ENCODE measurements around the gene ZBTB16. TPM values are rescaled to one million over a fixed set of nuclear protein-coding genes. Genes with fewer than 3 reads are reported as not detected.

Gene ZBTB16
- total RNA-seq, 1 experiment from 2014 or later = 0.21 TPM

DNA sequence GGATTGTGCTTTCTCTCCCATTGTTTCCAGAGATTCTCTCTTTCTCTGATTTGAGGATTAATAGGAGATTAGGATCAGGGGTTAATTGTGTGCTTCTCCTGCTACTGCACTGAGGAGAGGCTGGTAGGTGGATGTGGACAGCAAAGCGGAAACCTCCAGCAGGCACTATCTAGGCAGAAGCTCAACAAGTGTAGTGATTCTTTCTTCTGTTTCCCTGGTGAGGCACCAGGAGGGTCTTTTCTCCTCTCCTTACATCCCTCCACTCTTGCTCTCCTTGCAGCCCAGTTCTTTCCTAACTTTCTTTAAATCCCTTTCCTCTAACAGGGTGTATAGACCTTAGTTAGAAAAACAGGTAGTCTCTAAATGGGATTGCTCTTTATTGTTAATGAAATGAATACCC is 1.9 kb upstream of the ZBTB16 start:
- Histone ChIP-seq H3K27ac (ENCODE audit: low read length) (no peak overlapping the region), H3K36me3 (ENCODE audit: control insufficient read depth, insufficient read depth, low read length) (no peaks in the 10 kb centered on the region), H3K4me3 (ENCODE audit: low read depth in 2 of 2, low read length in 2 of 2) (no peak overlapping the region), H3K4me1 (ENCODE audit: control insufficient read depth, insufficient read depth, low read length) (no peaks in the 10 kb centered on the region), H3K9me3 (ENCODE audit: control insufficient read depth, insufficient read depth, low read depth, low read length) (no peaks in the 10 kb centered on the region), H3K27me3 (ENCODE audit: control insufficient read depth, insufficient read depth, low read length) (peaks cover 36% of the 10 kb centered on the region)
- no TSS peak for BruUV-seq (replicated peaks)
- intact Hi-C loops (cut with micrococcal nuclease; ENCODE audit: unreplicated experiment) = no loop called here
- no peak for DNase-seq (ENCODE audit: low read depth, low spot score)
- no peak for TF ChIP-seq SIN3A (IDR thresholded peaks at IDR 0.05; ENCODE audit: borderline replicate concordance, insufficient read depth, low read depth, low read length)
- TF ChIP-seq, protein P1, sequence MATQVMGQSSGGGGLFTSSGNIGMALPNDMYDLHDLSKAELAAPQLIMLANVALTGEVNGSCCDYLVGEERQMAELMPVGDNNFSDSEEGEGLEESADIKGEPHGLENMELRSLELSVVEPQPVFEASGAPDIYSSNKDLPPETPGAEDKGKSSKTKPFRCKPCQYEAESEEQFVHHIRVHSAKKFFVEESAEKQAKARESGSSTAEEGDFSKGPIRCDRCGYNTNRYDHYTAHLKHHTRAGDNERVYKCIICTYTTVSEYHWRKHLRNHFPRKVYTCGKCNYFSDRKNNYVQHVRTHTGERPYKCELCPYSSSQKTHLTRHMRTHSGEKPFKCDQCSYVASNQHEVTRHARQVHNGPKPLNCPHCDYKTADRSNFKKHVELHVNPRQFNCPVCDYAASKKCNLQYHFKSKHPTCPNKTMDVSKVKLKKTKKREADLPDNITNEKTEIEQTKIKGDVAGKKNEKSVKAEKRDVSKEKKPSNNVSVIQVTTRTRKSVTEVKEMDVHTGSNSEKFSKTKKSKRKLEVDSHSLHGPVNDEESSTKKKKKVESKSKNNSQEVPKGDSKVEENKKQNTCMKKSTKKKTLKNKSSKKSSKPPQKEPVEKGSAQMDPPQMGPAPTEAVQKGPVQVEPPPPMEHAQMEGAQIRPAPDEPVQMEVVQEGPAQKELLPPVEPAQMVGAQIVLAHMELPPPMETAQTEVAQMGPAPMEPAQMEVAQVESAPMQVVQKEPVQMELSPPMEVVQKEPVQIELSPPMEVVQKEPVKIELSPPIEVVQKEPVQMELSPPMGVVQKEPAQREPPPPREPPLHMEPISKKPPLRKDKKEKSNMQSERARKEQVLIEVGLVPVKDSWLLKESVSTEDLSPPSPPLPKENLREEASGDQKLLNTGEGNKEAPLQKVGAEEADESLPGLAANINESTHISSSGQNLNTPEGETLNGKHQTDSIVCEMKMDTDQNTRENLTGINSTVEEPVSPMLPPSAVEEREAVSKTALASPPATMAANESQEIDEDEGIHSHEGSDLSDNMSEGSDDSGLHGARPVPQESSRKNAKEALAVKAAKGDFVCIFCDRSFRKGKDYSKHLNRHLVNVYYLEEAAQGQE (IDR thresholded peaks at IDR 0.05; ENCODE audit: insufficient read depth in 1 of 2, low read depth in 2 of 2, low read length in 1 of 2) = no peak
- no peak for TF ChIP-seq TCF7L2 (IDR thresholded peaks at IDR 0.05; ENCODE audit: low read depth, low read length)
- TF ChIP-seq, protein P2, sequence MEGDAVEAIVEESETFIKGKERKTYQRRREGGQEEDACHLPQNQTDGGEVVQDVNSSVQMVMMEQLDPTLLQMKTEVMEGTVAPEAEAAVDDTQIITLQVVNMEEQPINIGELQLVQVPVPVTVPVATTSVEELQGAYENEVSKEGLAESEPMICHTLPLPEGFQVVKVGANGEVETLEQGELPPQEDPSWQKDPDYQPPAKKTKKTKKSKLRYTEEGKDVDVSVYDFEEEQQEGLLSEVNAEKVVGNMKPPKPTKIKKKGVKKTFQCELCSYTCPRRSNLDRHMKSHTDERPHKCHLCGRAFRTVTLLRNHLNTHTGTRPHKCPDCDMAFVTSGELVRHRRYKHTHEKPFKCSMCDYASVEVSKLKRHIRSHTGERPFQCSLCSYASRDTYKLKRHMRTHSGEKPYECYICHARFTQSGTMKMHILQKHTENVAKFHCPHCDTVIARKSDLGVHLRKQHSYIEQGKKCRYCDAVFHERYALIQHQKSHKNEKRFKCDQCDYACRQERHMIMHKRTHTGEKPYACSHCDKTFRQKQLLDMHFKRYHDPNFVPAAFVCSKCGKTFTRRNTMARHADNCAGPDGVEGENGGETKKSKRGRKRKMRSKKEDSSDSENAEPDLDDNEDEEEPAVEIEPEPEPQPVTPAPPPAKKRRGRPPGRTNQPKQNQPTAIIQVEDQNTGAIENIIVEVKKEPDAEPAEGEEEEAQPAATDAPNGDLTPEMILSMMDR (IDR thresholded peaks at IDR 0.05) = no peak
- no peak for TF ChIP-seq POLR2AphosphoS5 (IDR thresholded peaks at IDR 0.05; ENCODE audit: low read depth, low read length)
- POLR2A ChIA-PET = no interaction called here
- ATAC-seq = no peak
- CTCF ChIA-PET = no interaction called here
- in situ Hi-C loops (cut with HindIII; ENCODE audit: low pct_unique_long_range_greater_than_20kb, low sequenced_read_pairs) = no loop called here

DNA sequence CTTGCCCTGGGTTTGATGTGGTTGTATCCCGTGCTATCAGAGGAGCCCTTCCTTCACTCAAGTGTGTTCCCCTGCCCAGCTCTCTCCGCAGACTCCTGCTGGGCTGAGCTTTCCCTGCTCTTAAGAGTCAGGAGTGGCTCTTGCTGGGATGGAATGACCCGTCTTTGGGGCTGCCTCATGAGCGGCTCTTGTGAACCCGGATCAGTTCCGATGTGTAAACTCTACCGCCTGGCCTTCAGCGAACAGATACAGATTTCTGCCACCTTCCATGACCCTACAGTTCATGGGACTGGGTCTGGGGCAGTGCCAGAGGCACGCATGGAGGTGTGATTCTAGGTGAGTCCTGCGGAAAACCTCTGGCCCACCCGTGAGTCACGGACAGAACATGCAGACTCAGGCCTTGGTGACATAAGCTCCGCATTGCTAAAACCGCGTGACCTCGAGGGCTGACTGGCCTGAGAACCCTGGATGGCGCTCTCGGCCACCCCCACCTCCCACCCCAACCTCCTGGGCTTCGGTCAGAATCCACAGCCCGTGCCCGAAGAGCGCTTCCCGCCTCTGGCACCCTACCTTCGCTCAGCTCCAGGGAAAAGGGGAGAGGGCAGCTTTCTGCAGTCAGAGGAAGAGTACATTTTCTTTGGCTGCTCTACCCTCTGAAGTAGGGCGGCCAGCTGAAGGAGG is 1.3 kb upstream of the ZBTB16 start:
- Histone ChIP-seq H3K27me3 (ENCODE audit: control insufficient read depth, insufficient read depth, low read length) (peaks cover 40% of the 10 kb centered on the region), H3K4me3 (ENCODE audit: low read depth in 2 of 2, low read length in 2 of 2) (no peak overlapping the region), H3K4me1 (ENCODE audit: control insufficient read depth, insufficient read depth, low read length) (no peaks in the 10 kb centered on the region), H3K36me3 (ENCODE audit: control insufficient read depth, insufficient read depth, low read length) (no peaks in the 10 kb centered on the region), H3K9me3 (ENCODE audit: control insufficient read depth, insufficient read depth, low read depth, low read length) (no peaks in the 10 kb centered on the region), H3K27ac (ENCODE audit: low read length) (no peak overlapping the region)
- intact Hi-C loops (cut with micrococcal nuclease; ENCODE audit: unreplicated experiment) (no loop called here), in situ Hi-C loops (cut with HindIII; ENCODE audit: low pct_unique_long_range_greater_than_20kb, low sequenced_read_pairs) (no loop called here)
- ChIA-PET CTCF (no interaction called here), POLR2A (interaction anchor here (0.7 kb wide), 1 partner anchor 163 kb away, joined by 6 read pairs; no protein-coding TSS in a partner anchor)
- DNase-seq (ENCODE audit: low read depth, low spot score) (no peak), ATAC-seq (no peak)
- no TSS peak for BruUV-seq (replicated peaks)
- TF ChIP-seq TCF7L2 (IDR thresholded peaks at IDR 0.05; ENCODE audit: low read depth, low read length) = no peak
- TF ChIP-seq, protein P2 (IDR thresholded peaks at IDR 0.05) = no peak
- no peak for TF ChIP-seq POLR2AphosphoS5 (IDR thresholded peaks at IDR 0.05; ENCODE audit: low read depth, low read length)

Data from Panc1 (cell line).